ENCODE measurements around the gene CYLD. TPM values are rescaled to one million over a fixed set of nuclear protein-coding genes. Genes with fewer than 3 reads are reported as not detected.

The CYLD gene
- total RNA-seq, 1 donor from 2014 or later, result 122 TPM

GRCh38 chr16:50774405-50774804 is 32.5 kb downstream of the CYLD start:
- Mint-ChIP-seq H3K27ac (no peak overlapping the region), H3K9me3 (peaks cover 5% of the 10 kb centered on the region), H3K4me3 (no peak overlapping the region), H3K27me3 (no peaks in the 10 kb centered on the region), H3K36me3 (ENCODE audit: low read depth) (peaks cover 82% of the 10 kb centered on the region), H3K4me1 (peaks cover 5% of the 10 kb centered on the region)
- ATAC-seq (ENCODE audit: low read depth) (no peak), DNase-seq (no peak)
- no peak for TF ChIP-seq CTCF (IDR thresholded peaks at IDR 0.05)
- ChIA-PET CTCF (no interaction called here), POLR2A (no interaction called here)
- intact Hi-C loops (cut with micrococcal nuclease), result no loop called here

- Mint-ChIP-seq H3K27ac (no peak overlapping the region), H3K4me1 (peaks cover 5% of the 10 kb centered on the region), H3K36me3 (ENCODE audit: low read depth) (peaks cover 83% of the 10 kb centered on the region), H3K9me3 (peaks cover 2% of the 10 kb centered on the region), H3K4me3 (no peak overlapping the region), H3K27me3 (no peaks in the 10 kb centered on the region)
- intact Hi-C loops (cut with micrococcal nuclease), result no loop called here
- no peak for TF ChIP-seq CTCF (IDR thresholded peaks at IDR 0.05)
- no peak for DNase-seq
- POLR2A ChIA-PET, result no interaction called here
- ATAC-seq (ENCODE audit: low read depth), result no peak
- CTCF ChIA-PET, result no interaction called here
These were observed 33.1 kb downstream of the CYLD start for GRCh38 chr16:50774960-50775359.

- ATAC-seq (ENCODE audit: low read depth), result no peak
- no peak for DNase-seq
- H3K4me3 Mint-ChIP-seq, result no peak overlapping the region
- H3K9me3 Mint-ChIP-seq, result peaks cover 2% of the 10 kb centered on the region
- intact Hi-C loops (cut with micrococcal nuclease), result no loop called here
- H3K36me3 Mint-ChIP-seq (ENCODE audit: low read depth), result peaks cover 80% of the 10 kb centered on the region
- peaks cover 5% of the 10 kb centered on the region for H3K4me1 Mint-ChIP-seq
- H3K27me3 Mint-ChIP-seq, result no peaks in the 10 kb centered on the region
- POLR2A ChIA-PET, result no interaction called here
- CTCF ChIA-PET, result no interaction called here
- H3K27ac Mint-ChIP-seq, result no peak overlapping the region
- no peak for TF ChIP-seq CTCF (IDR thresholded peaks at IDR 0.05)
These were observed 34.2 kb downstream of the CYLD start for GRCh38 chr16:50776037-50776436.

GRCh38 chr16:50778284-50779163 is 36.6 kb downstream of the CYLD start:
- no peak for ATAC-seq (ENCODE audit: low read depth)
- intact Hi-C loops (cut with micrococcal nuclease), result no loop called here
- no peak for DNase-seq
- no peaks in the 10 kb centered on the region for H3K9me3 Mint-ChIP-seq
- CTCF ChIA-PET, result no interaction called here
- H3K27ac Mint-ChIP-seq, result no peak overlapping the region
- peaks cover 78% of the 10 kb centered on the region for H3K36me3 Mint-ChIP-seq (ENCODE audit: low read depth)
- no peak for TF ChIP-seq CTCF (IDR thresholded peaks at IDR 0.05)
- no peaks in the 10 kb centered on the region for H3K4me1 Mint-ChIP-seq
- POLR2A ChIA-PET, result no interaction called here
- no peak overlapping the region for H3K4me3 Mint-ChIP-seq
- H3K27me3 Mint-ChIP-seq, result no peaks in the 10 kb centered on the region

- CTCF ChIA-PET, result interaction anchor here (1.9 kb wide), 1 partner anchor 25 kb away, joined by 6 read pairs; no protein-coding TSS in a partner anchor
- POLR2A ChIA-PET, result no interaction called here
- Mint-ChIP-seq H3K27ac (no peak overlapping the region), H3K36me3 (ENCODE audit: low read depth) (peaks cover 80% of the 10 kb centered on the region), H3K9me3 (no peaks in the 10 kb centered on the region), H3K27me3 (no peaks in the 10 kb centered on the region), H3K4me3 (no peak overlapping the region), H3K4me1 (no peaks in the 10 kb centered on the region)
- TF ChIP-seq CTCF (IDR thresholded peaks at IDR 0.05), result no peak
- no peak for ATAC-seq (ENCODE audit: low read depth)
- no peak for DNase-seq
- intact Hi-C loops (cut with micrococcal nuclease), result no loop called here
These were observed 39.2 kb downstream of the CYLD start for GRCh38 chr16:50781043-50781442.
